HCT116 (cell line): ENCODE data around the gene TBX4.

Experiments
- EZH2phosphoT487 ChIP-seq: fragments of 200-600 bp; IDR thresholded peaks from 2 replicates; pipeline ENCODE4 v1.6.1; 2018; ENCODE audit warnings: antibody characterized with exemption, borderline replicate concordance
- JUND ChIP-seq: IDR thresholded peaks from 2 replicates; pipeline ENCODE4 v1.6.1; 2012
- MAX ChIP-seq: IDR thresholded peaks from 2 replicates; pipeline ENCODE4 v1.6.1; 2012
- POLR2A ChIP-seq: IDR thresholded peaks from 2 replicates; pipeline ENCODE4 v1.7.0; 2011; ENCODE audit warnings: borderline replicate concordance; ENCODE audit not compliant: insufficient read depth, insufficient read length; ENCODE audit errors: extremely low read depth
- POLR2AphosphoS5 ChIP-seq: IDR thresholded peaks from 2 replicates; pipeline ENCODE4 v1.6.1; 2011; ENCODE audit warnings: mild to moderate bottlenecking, low read depth, low read length, moderate library complexity
- RAD21 ChIP-seq: IDR thresholded peaks from 2 replicates; pipeline ENCODE4 v1.6.1; 2012; ENCODE audit warnings: low read depth, mild to moderate bottlenecking
- SIN3A ChIP-seq: IDR thresholded peaks from 2 replicates; pipeline ENCODE4 v1.6.1; 2012; ENCODE audit warnings: low read depth
- SP1 ChIP-seq: IDR thresholded peaks from 2 replicates; pipeline ENCODE4 v1.6.1; 2012; ENCODE audit warnings: low read depth
- TCF7L2 ChIP-seq: IDR thresholded peaks from 2 replicates; pipeline ENCODE4 v1.7.0; 2011; ENCODE audit warnings: borderline replicate concordance, inconsistent platforms; ENCODE audit not compliant: insufficient read depth, insufficient read length; ENCODE audit errors: extremely low read depth
- YY1 ChIP-seq: IDR thresholded peaks from 2 replicates; pipeline ENCODE4 v1.6.1; 2011; ENCODE audit warnings: low read length, low read depth, moderate library complexity, mild to moderate bottlenecking; ENCODE audit not compliant: insufficient replicate concordance; ENCODE audit errors: extremely low read depth
- ZFX ChIP-seq: fragments of 450-650 bp; IDR thresholded peaks from 2 replicates; pipeline ENCODE4 v1.6.1; 2017
- TF ChIP-seq, protein P1 (sequence below), 3 experiments: fragments of 200-600 bp in 1 of 3; sonication (generic) in 1 of 3; IDR thresholded peaks in 2 of 3; conservative IDR thresholded peaks in 1 of 3; 2 replicates each; pipeline ENCODE4 v1.5.1; 2012 to 2017; ENCODE audit warnings: low read depth in 2 of 3, low read length in 2 of 3, antibody characterized with exemption in 1 of 3, borderline replicate concordance in 1 of 3, control low read depth in 1 of 3, mild to moderate bottlenecking in 1 of 3, mixed read lengths in 1 of 3, mixed run types in 1 of 3, moderate library complexity in 1 of 3; ENCODE audit not compliant: insufficient read depth in 1 of 3
- TF ChIP-seq, protein P2 (sequence below): IDR thresholded peaks from 2 replicates; pipeline ENCODE4 v1.6.1; 2012

DNA sequence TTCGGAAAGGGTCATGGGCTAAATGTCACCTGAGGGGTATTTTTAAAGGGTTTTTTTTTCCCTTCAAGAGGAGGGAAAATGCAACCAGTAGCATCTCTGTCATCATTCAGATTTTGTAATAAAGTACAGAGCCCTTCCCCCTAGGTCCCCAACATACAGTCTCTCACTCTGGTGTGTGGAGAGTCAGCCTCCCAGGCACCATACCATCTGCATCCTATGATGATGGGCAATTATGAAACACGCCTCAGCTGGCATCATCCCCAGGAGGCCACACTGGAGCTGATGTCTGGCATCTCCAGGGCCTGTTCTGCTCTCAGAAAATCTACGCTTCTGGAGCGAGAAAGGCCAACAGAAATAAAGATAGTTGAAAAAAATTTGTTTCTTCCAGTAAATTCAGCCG lies 32.0 kb downstream of the TBX4 start:
- TF ChIP-seq, protein P1, sequence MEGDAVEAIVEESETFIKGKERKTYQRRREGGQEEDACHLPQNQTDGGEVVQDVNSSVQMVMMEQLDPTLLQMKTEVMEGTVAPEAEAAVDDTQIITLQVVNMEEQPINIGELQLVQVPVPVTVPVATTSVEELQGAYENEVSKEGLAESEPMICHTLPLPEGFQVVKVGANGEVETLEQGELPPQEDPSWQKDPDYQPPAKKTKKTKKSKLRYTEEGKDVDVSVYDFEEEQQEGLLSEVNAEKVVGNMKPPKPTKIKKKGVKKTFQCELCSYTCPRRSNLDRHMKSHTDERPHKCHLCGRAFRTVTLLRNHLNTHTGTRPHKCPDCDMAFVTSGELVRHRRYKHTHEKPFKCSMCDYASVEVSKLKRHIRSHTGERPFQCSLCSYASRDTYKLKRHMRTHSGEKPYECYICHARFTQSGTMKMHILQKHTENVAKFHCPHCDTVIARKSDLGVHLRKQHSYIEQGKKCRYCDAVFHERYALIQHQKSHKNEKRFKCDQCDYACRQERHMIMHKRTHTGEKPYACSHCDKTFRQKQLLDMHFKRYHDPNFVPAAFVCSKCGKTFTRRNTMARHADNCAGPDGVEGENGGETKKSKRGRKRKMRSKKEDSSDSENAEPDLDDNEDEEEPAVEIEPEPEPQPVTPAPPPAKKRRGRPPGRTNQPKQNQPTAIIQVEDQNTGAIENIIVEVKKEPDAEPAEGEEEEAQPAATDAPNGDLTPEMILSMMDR (IDR thresholded peaks at IDR 0.05 in 2 of 3, conservative IDR thresholded peaks at IDR 0.05 in 1 of 3; ENCODE audit: borderline replicate concordance in 1 of 3, insufficient read depth in 1 of 3, low read depth in 2 of 3, low read length in 2 of 3) = no peak
- TF ChIP-seq RAD21 (no peak), SP1 (no peak), POLR2AphosphoS5 (no peak), ZFX (no peak), JUND (no peak), EZH2phosphoT487 (no peak), TCF7L2 (no peak), SIN3A (no peak), MAX (no peak), POLR2A (no peak), YY1 (no peak)
- TF ChIP-seq, protein P2, sequence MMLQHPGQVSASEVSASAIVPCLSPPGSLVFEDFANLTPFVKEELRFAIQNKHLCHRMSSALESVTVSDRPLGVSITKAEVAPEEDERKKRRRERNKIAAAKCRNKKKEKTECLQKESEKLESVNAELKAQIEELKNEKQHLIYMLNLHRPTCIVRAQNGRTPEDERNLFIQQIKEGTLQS = no peak
